Measurements from ENCODE around the gene NAA16.

- TF ChIP-seq POLR2AphosphoS5 (IDR thresholded peaks at IDR 0.05; ENCODE audit: borderline replicate concordance, low read depth, low read length) = no peak
- TF ChIP-seq EZH2 (IDR thresholded peaks at IDR 0.05) = no peak
These were observed 96.3 kb downstream of the NAA16 start for GRCh38 chr13:41407380-41407779.
